Measurements from ENCODE around the gene MYF5.
"Not testable (repeated sequence)": the region's sequence is repeated elsewhere in the genome, so short reads cannot be mapped to it uniquely, and the experiment has no call there.

MYF5 gene

DNA sequence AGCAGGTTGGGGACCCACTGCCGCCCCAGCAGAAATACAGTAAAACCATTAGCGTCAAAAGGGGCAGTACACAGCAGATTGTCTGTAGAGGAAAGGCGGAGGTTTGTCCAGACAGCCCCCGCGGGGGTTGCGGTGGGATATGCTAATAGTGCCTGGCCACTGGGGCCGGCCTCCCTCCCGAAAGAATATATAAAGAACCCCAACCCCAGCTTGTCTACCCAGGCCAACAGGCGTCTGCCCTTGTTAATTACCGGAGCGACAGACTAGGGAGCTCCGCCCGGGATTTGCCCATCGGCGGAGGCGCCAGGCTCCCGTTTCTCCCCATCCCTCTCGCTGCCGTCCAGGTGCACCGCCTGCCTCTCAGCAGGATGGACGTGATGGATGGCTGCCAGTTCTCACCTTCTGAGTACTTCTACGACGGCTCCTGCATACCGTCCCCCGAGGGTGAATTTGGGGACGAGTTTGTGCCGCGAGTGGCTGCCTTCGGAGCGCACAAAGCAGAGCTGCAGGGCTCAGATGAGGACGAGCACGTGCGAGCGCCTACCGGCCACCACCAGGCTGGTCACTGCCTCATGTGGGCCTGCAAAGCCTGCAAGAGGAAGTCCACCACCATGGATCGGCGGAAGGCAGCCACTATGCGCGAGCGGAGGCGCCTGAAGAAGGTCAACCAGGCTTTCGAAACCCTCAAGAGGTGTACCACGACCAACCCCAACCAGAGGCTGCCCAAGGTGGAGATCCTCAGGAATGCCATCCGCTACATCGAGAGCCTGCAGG is at the start of gene MYF5:
Gene MYF5, plus strand, starts transcription at position 217 of the 774 bp plus-strand sequence. Its CDS starts 152 bp downstream, at position 369.
- DNase-seq (ENCODE audit: low read depth in 1 of 2, low spot score in 1 of 2): no peak

- DNase-seq (ENCODE audit: low read depth in 1 of 2, low spot score in 1 of 2): no peak
Measured at GRCh38 chr12:80670214-80670613, 46.5 kb upstream of the MYF5 start.

DNA sequence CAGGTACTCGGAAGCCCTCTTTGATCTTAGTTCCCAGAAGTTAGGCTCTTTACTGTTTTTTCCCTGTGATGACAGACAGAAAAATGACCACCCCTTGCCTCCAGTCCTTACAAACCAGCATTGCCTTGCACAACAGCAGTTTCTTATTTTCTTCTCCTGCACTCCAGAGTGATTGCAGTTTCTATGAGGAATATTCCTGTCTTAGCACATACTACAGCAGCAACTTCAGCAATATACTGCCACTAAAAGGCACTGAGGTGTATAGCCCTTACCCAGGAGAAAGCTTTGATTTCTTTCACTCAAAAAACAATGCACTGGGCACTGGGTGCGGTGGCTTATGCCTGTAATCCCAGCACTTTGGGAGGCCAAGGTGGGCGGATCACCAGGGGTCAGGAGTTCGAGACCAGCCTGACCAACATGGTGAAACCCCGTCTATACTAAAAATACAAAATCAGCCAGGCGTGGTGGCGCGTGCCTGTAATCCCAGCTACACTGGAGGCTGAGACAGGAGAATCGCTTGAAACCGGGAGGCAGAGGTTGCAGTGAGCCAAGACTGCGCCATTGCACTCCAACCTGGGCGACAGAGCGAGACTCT is 40.6 kb upstream of the MYF5 start:
- not testable (repeated sequence) for DNase-seq (ENCODE audit: low read depth in 1 of 2, low spot score in 1 of 2)

- no peak for DNase-seq (ENCODE audit: low read depth in 1 of 2, low spot score in 1 of 2)
Measured at GRCh38 chr12:80676856-80677255, 39.9 kb upstream of the MYF5 start.

DNA sequence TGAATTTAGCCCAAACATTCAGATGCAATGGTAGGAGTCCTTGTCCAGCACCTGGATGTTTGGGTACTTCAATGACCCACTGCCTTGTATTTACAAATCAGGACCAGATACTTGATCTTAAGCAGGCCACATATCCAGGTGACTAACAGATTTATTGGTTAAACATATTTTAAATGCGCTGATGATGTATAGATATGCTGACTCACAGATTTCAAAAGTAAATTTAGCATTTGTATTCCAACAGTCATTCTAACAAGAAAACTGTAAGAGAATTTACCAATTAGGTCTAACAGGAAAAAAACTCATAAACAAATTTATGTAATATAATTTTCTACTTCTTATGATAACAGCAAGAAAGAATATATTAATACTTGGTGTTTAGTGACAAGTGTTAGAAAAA is 38.7 kb upstream of the MYF5 start:
- DNase-seq (ENCODE audit: low read depth in 1 of 2, low spot score in 1 of 2): no peak

DNA sequence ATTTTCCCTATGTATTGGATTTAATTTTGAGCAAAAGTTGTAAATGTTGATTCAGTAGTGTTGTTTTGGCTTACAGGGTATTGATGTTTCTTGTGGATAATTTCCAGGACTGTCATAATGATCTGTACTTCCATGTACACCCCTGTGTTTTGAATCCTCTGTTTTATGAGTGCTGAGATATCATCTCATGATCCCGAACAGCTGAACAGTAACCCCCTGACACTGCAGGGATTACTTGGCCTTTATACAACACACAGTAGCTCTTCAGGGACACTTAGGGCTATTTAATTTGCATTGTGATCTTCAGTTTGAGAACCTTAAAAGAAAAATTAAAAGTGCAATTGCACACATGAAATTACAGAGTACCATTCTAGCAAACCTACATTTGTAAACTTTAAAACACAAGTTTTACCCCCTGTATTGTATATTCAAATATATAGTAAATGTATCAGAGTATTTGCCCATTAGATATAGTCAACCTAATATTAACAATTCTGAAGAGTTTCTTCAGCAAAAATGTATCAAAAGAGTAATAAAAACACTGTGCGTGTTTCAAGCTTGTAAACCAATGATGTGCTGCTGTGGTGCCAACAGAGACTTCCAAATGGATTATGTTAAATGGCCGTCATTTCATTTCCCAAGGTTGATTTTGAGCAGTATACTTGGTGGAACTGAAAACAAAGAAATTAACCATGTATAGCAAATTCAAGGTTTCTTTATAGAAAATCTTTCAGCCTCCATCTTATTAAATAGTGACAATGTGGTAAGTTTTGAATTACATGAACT is 37.2 kb upstream of the MYF5 start:
- DNase-seq (ENCODE audit: low read depth in 1 of 2, low spot score in 1 of 2): no peak

GRCh38 chr12:80681287-80681686 is 35.4 kb upstream of the MYF5 start:
- DNase-seq (ENCODE audit: low read depth in 1 of 2, low spot score in 1 of 2): no peak

DNA sequence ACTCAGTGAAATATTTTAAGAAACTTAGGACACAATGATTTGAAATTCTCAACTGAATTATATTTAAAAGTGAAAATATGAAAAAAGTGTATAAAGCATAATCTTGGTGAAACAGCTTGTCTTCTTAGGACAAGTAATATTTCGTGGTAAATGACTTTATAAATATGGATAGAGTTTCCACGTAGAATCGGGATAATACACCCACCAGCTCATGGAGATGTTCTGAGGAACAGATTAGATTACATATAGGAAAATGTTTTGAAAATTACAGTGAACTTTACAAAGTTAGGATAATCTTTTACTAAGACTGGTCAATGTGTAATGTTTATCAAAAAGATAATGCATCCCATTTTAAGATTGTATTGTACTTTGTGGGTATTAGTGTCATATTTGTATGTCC is 34.9 kb upstream of the MYF5 start:
- DNase-seq (ENCODE audit: low read depth in 1 of 2, low spot score in 1 of 2): no peak

GRCh38 chr12:80684077-80684495 is 32.6 kb upstream of the MYF5 start:
- no peak for DNase-seq (ENCODE audit: low read depth in 1 of 2, low spot score in 1 of 2)

DNA sequence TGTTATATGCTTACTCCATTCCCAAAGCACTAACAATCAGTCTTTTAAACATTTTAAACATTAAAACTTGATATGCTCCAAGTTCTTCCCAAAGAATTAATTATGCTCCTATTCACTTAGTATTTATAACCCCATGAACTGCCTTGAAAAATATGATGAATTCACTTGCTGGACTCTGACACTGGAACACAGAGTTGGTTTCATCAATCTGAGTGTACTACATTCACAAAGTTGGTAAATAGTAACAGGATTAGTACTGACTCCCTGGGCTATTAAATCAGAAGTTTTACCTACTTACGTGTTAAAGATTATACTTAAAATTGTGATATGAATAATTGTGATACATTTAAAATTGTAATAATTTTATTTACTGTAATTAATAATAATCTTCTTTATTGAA is 26.6 kb upstream of the MYF5 start:
- DNase-seq (ENCODE audit: low read depth in 1 of 2, low spot score in 1 of 2): no peak

- DNase-seq (ENCODE audit: low read depth in 1 of 2, low spot score in 1 of 2): no peak
Measured at GRCh38 chr12:80690513-80690912, 26.2 kb upstream of the MYF5 start.

DNA sequence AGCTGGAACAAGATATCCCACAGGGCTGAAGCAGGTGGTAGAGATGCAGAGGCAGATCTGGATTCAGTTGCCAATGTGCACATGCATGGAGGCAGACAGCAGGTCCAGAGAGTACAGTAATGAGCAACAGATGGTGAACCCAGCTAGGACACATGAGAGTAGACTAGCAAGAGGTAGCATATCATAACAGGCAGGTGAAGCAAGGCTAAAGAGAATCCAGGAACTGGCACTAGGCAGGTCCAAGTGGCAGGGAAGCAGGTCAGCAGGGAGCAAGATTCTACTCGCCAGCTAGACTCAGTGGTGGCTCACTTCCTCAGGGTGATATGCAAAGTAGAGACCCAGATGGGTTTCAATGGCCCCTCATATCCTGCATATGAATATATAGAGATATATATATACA is 24.6 kb upstream of the MYF5 start:
- no peak for DNase-seq (ENCODE audit: low read depth in 1 of 2, low spot score in 1 of 2)

- DNase-seq (ENCODE audit: low read depth in 1 of 2, low spot score in 1 of 2): no peak
Measured at GRCh38 chr12:80697270-80697887, 19.3 kb upstream of the MYF5 start.

DNA sequence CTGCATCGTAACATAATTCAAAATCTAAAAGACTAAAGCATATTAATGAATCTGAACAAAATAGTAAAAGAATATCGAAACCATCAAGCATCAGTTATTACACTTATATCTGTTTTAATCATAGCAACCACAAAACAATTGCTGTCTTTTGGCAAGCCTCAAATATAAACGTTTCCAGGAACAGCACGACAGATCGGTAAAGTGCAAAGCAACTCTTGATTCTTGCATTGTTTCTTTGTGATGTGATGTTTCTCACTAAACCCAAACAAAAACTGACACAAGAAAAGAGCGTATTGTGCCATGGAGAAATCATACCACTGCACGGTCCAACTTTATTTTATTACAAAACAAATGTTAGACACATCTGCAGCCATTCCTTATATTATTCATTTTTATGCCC is 18.5 kb upstream of the MYF5 start:
- DNase-seq (ENCODE audit: low read depth in 1 of 2, low spot score in 1 of 2): no peak

DNA sequence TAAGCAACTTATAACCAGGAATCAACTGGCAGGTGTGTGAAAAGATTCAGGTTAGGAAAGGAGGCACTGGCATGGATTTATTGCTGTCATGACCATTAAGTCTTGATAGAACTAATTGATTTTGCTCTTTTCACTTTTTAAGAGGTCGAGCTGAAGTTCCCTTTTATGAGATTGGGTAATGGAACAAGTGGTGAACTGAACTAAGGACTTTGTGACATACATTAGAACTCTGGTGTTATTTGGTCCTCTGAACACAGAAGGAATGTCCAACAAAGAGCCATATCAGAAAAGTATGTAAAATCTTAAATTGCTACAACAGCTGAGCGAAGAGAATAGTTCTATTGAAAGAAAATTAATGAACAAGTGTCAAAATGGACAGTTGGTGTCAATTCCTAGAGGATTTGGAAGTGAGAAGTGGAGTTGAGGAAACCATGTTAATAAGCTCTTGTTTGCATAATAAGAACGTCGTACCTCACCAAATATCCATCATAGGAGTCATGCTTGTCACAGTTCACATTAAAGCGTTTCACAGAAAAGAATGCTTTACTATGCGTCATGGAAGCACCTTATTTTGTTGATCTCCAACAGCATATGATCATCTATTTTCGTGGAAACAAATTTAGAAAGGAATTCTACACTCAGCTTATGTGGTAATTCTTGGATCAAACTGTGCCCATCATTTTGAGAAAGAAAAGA is 17.7 kb upstream of the MYF5 start:
- no peak for DNase-seq (ENCODE audit: low read depth in 1 of 2, low spot score in 1 of 2)

- DNase-seq (ENCODE audit: low read depth in 1 of 2, low spot score in 1 of 2): no peak
Measured at GRCh38 chr12:80700327-80700726, 16.4 kb upstream of the MYF5 start.

DNA sequence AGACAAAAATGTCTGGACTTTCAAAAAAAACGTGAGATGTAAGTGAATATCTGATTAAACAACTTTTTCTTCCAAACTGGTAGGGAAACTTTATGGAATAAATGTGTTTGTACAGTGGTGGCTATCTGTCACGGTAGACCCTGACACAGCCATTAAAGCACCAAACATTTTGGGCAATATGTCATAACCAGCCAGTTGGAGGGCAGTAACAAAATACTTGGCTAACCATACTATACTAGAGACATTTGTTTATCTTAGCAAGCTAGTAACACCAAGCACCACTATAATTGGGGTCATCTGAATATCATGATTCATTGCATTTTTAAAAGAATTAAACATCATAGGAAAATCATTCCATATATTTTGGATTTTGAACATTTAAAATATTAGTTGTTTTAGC is 15.3 kb upstream of the MYF5 start:
- no peak for DNase-seq (ENCODE audit: low read depth in 1 of 2, low spot score in 1 of 2)

- DNase-seq (ENCODE audit: low read depth in 1 of 2, low spot score in 1 of 2): no peak
Measured at GRCh38 chr12:80702889-80703805, 13.6 kb upstream of the MYF5 start.

- no peak for DNase-seq (ENCODE audit: low read depth in 1 of 2, low spot score in 1 of 2)
Measured at GRCh38 chr12:80704420-80704819, 12.3 kb upstream of the MYF5 start.

Data from activated T-helper 1 cell treated with anti-CD3 and anti-CD28 coated beads, Interleukin-2, amount 50 U/mL, for 16 hours (primary cell).